ENCODE measurements around the gene OR10H5.
"Not testable (repeated sequence)": the region's sequence is repeated elsewhere in the genome, so short reads cannot be mapped to it uniquely, and the experiment has no call there.

OR10H5 gene, protein sequence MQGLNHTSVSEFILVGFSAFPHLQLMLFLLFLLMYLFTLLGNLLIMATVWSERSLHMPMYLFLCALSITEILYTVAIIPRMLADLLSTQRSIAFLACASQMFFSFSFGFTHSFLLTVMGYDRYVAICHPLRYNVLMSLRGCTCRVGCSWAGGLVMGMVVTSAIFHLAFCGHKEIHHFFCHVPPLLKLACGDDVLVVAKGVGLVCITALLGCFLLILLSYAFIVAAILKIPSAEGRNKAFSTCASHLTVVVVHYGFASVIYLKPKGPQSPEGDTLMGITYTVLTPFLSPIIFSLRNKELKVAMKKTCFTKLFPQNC

GRCh38 chr19:15787611-15788155 is at the start of gene OR10H5:
Gene OR10H5 (plus strand): TSS chr19:15787661. CDS start chr19:15794049, 6,388 bp downstream.
- no peak for DNase-seq (ENCODE audit: low read depth)

GRCh38 chr19:15737722-15738121 is 49.7 kb upstream of the OR10H5 start, which contains the start of gene OR10H3:
Gene OR10H3 (plus strand): TSS chr19:15737985. CDS start chr19:15741393, 3,408 bp downstream.
- no peak for DNase-seq (ENCODE audit: low read depth)

- DNase-seq (ENCODE audit: low read depth) = no peak
Observed at GRCh38 chr19:15740785-15741184, 46.7 kb upstream of the OR10H5 start.

DNA sequence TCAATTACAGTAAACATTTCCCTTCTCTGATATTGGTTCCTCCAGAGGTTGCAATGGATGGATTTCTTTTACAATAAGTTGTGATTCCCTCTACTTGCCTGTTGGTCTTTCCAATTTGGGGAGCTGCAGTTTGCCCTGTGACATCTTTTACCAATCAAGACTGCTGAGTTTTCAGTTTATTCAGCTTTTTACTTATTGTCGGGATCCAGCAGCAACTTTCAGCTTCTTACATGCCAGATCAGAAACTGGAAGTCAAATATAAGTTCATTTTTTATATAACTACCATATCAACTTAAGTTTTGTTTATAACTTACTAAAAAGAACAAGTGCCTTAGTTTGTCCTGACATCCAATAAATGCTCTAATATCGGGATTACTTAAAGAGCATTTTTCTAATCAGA is 39.2 kb upstream of the OR10H5 start:
- DNase-seq (ENCODE audit: low read depth) = no peak

- DNase-seq (ENCODE audit: low read depth) = no peak
Observed at GRCh38 chr19:15758379-15758778, 29.1 kb upstream of the OR10H5 start.

- DNase-seq (ENCODE audit: low read depth) = no peak
Observed at GRCh38 chr19:15759962-15760565, 27.4 kb upstream of the OR10H5 start.

- no peak for DNase-seq (ENCODE audit: low read depth)
Observed at GRCh38 chr19:15769586-15769985, 17.9 kb upstream of the OR10H5 start.

DNA sequence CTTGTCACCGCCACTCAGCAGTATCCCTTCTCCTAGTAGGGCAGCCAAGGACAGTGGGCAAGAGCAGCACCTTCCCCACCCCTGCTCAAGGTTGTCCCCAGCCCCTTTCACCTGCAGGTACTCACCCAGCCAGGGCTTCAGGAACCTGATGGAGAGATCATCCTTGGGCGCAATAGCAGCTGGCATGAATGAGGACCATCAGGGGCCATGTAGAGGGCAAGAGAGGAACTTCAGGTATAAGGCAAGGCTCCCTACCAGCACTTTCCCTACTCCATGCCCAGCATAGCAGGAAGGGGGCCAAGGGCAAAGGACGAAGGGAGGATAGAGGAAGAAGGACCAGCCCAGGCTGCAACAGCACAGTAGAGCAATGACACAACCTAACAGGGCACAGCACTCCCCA is 13.3 kb upstream of the OR10H5 start:
- not testable (repeated sequence) for DNase-seq (ENCODE audit: low read depth)

- no peak for DNase-seq (ENCODE audit: low read depth)
Observed at GRCh38 chr19:15775249-15775648, 12.2 kb upstream of the OR10H5 start.

GRCh38 chr19:15776264-15776663 is 11.2 kb upstream of the OR10H5 start:
- no peak for DNase-seq (ENCODE audit: low read depth)

DNA sequence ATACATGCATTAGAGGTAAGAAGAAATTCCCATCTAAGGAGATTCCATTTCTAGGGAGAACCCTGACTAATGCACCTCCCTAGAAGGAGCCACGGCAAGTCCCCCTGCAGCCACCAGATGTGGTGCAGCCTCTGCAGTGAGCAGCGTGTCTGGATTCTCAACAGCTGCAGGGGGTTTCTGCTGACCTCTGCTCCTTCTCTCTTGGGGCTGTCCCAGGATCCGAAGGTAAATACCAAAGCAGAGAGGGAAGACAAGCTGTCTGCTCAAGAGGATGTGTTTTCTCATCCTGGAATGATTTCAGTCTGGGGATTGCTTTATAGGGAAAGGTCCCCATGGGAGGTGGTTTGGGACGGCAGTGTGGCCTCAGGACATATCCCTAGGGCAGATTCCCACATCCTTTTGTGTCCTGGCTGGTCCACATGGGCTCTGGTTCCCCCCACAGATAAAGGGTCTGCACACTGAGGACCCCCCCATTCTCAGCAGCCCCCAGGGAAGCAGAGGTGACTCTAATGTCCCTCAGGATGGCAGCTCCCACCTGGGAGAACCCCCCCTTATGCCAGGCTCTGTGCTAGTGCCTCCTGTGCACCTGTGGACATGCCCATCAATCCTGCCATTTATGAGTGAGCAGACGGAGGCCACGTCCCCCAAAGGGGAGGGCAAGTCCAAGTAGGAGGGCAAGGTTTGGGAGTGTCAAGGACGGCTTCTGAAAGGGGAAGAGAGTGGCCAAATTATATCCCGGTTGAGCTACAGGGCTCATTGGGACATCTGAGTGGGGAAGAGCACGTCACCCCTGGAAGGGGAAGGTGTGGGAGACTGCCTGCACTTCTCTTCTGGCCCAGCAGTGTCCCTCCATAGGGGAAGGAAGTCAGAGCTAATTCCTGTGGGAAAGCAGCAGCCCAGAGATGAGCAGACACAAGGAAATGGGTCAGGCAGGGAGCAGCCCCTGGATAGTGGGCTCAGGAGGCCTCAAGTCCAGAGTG is 10.2 kb upstream of the OR10H5 start:
- DNase-seq (ENCODE audit: low read depth) = no peak

GRCh38 chr19:15779756-15780476 is 7.5 kb upstream of the OR10H5 start:
- no peak for DNase-seq (ENCODE audit: low read depth)

DNA sequence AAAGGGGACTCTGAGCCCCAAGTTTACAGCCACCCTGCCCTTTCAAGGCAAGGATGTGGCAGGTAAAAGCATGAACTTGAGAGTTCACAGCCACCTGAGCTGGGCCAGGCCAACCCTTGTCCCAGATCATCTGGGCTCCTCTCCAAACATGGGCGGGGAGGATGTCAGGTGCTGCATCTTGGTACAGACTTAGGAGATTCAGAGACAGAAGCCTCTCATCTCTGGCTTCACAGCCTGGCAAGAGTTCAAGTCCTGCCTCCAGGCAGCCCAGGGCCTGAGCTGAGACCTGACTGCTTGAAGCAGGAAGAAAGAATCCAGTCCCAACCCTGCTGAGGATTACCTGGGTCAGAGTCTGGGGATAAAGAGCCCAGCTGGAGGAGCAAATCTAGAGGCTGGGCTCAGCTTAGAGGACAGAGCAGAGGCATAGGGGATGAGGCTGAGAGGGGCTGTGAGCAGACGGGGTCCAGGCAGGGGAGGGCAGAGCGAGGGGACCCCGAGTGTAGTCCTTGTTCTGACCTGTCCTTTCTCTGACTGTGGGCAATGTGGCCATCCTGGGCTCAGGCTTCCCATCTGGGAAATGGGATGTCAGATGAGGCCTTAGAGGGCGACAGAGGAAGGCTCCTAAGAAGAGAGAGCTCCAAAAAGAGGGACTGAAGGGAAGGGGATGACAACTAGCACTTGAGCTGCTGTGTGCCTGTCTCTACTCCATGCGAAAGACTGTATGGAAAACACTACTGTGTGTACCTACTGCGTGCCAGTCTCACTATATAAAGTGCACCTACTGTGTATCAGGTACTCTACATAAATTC is 6.6 kb upstream of the OR10H5 start:
- no peak for DNase-seq (ENCODE audit: low read depth)

GRCh38 chr19:15781661-15782060 is 5.8 kb upstream of the OR10H5 start:
- no peak for DNase-seq (ENCODE audit: low read depth)

GRCh38 chr19:15782211-15782610 is 5.2 kb upstream of the OR10H5 start:
- DNase-seq (ENCODE audit: low read depth) = no peak

GRCh38 chr19:15782896-15783295 is 4.6 kb upstream of the OR10H5 start:
- DNase-seq (ENCODE audit: low read depth) = not testable (repeated sequence)

GRCh38 chr19:15788594-15789270 is 1.3 kb downstream of the OR10H5 start:
- no peak for DNase-seq (ENCODE audit: low read depth)

GRCh38 chr19:15790096-15790495 is 2.6 kb downstream of the OR10H5 start:
- DNase-seq (ENCODE audit: low read depth) = no peak

GRCh38 chr19:15794279-15794678 is 6.8 kb downstream of the OR10H5 start:
- DNase-seq (ENCODE audit: low read depth) = not testable (repeated sequence)

DNA sequence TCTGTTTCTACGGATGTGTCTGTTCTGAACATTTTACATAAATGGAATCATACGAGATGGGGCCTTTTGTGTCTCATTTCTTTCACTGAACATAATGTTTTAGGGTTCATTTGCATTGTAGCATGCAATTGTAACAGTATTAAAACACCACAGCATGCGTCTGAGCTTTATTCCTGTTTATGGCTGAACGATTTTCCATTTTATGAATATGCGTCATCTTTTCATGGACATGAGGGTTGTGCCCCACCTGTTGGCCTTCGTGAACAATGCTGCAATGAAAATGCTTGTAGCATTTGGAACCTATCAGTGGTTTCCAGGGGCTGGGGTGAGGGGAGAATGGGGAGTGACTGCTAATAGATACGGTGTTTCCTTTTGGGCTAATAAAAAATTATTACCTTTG is 22.9 kb downstream of the OR10H5 start:
- DNase-seq (ENCODE audit: low read depth) = no peak

Measured in GM04504 (cell line).